Hematopoietic multipotent progenitor cell treated with erythropoietin and hydrocortisone succinate and interleukin-3 and kit ligand, for 17 days (in vitro differentiated cells): ENCODE results near the gene NHERF1.

Source experiments
- DNase-seq: peaks from one replicate; pipeline ENCODE4 v3.0.0-alpha.2; 2015; ENCODE audit warnings: low spot score

Gene NHERF1

DNA sequence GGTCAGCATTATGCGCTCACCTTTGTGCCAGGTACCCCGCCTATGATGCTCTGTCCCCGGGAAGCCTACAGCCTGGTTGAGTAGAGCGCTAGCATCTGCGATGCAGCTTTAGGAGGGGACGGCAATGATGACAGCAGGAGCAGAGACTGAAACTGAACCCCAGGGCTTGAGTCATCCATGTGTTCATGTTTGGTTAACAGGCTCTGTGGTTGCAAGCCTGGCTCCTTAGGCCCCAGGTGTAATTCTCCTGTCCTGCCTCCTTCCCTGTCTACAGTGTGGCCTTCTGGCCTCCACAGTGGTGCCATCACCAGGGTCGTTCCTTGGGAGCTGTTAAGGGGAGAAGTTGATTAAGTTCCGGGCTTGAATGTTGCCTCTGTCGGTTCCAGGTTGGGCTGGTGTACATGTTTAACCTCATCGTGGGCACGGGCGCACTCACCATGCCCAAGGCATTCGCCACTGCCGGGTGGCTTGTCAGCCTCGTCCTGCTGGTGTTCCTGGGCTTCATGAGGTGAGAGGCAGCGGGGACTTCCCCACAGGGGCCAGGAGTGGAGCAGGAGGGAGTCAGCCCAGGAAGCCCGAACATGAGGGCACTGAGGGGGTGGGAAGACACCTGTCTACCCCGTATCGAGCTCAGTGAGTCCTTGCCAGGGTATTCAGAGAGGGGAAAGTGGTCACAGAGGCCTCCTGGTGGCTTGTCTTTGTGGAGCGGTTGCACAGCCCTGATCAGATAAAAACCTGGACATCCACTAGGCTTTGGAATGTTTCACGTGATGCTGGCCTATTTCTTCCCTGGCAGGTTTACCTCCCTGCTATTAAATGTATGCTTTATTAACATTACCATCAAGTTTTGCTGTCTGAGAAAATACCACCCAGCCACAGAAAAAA lies 36.9 kb downstream of the NHERF1 start:
- no peak for DNase-seq

DNA sequence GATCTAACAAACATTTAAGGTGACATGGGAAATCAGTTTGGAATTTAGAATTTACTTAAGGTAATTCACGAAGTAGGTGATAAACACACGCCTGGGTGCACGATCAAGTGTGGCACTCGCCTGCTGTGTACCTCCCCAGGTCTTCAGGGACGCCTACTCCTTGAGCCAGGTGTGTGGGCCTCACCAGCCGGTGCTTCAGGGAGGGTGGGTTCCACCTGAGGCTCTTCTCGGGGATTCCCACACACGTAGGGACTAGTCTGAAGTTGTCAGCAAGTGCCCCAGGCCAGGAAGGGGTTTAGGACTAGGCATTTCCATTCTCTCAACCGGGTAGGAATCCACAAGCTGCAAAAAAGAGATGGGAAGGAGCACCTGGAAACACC lies 37.5 kb downstream of the NHERF1 start:
- DNase-seq = no peak

DNA sequence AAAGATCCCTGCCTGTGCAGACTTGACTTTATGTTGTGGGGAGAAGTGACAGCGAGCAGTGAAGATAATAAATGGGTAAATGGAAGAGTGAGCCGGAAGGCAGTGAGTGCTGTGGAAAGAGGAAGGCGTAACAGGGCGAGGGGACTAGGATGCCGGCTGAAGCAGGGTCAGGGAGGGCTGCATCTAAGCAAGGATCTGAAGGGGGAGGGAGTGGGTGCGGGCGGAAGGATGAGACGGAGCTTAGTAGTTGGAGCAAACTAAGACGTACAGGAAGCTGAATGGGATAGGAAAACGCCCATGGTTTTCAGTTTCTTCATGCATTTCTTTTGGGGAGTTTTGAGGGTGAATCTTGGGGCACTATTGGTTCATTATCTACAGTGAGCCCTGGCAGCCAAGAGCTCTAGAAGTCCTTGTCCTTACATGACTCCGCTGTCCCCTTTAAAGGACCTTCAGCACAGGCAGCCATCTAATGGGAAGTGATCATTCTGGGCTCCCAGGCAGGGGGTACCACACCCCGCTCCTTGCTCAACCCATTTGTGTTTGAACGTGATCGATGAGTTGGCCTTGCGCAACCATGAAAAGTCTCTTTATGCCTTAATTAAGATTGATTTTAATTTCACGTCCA lies 38.1 kb downstream of the NHERF1 start:
- DNase-seq = no peak

DNA sequence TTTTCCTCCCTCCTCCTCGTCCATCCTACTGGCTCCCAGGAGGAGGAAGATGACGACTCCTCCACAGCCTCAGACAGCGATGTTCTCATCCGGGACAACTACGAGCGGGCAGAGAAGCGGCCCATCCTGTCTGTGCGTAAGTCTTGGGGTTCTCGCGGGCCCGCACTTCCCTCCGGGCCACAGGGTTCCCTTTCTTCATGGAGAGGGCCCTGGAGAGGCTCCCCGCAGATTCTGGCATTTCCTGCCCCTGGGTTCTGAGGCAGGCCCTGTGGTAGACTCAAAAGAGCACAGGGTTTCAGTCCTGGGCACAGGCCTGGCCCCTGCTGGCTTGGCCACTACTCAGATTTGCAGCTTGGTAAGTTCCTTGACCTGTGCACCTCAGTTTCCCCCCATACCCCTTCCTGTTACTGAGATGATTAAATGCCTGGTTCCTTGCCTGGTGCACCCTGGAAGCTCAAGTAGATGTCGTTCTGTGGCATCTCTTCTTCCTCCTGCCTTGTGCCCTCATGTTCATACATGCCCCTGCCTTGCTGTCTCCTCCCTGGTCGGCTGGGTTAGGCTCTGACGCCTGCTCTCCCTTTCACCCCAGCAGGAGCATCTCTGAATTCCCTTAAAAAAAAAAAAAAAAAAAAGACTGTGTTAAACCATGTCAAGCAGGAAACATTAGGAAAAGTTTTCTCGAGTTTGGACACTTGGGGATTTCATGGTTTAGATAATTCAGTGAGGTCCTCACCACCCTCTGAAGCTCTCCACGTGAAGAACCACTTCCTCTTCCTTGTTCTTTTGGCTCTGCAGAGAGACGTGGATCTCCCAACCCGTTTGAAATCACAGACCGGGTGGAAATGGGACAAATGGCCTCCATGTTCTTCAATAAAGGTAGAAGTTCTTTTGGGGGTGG lies 42.0 kb downstream of the NHERF1 start:
- no peak for DNase-seq

DNA sequence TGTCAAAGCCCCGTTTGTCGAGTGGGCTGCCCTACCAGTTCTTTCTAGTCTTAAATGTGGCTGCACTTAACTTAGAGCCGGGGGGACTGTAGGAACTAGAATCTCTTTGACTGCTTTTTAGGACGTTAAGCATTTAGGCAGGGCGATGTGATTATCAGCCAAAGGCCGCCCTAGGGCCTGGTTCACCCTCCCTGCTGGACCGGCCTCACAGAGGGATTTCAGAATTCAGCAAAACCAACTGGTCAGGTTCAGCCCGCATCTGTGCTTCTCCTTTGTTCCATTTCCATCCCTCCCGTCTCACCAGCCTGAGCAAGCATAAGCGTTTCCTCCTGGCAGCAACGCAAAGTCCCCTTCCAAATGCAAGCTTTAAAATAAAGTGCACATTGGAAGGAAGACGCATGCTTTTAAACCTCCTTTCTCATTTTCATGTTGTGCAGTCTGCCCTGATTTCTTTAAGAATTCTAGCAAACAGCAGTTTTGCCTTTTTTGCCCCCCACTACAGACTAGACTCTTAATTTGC lies 44.2 kb downstream of the NHERF1 start:
- no peak for DNase-seq

DNA sequence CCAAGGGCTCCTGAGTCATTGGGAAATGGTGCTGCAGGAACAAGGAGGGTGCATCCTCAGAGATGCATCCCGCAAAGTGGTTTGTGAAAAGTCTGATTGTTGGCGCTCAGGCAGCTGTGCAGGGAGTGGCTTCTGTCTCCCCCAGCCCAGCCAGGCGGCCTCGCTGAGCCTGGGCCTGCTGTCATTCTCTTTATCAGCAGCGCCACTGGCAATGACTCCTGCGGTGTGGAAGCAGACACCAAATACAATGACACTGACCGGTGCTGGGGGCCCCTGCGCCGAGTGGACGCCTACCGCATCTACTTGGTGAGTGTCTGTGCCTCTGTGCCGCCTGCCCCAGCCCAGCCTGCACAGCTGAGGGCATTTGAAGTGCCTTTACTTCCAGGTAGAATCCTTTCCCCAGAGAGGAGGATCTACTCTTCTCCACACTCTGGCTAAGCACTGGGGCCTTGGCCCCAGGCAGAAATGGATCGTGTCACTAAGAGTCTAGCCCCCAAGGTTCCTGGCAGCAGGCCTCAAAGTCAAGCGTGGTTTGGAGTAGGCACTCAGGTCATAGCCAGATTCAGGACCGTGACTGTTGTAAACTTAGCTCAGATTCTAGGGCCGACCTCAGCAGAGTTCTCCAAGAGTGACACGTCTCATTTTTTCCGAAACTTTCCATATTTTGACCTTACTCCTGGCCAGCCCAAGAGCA lies 47.0 kb downstream of the NHERF1 start:
- no peak for DNase-seq

DNA sequence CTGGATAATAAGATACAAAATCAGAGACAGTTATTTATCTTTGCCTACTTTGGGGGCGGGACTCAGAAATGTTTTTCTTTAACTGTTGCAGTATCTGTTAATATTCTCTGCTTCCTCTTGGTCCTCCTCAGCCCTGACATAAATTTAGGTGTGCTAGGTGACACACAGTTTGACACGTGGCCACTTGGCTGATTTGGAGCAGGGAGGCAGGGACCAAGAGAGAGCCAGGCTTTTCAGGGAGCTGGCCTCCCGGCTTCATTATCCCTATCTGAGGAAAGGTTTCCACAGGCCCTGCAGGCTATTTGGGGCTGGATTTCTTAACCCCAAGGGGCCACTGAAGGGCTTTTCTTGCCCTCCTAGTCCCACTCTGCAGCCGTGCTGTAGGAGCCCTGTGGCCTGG lies 47.8 kb downstream of the NHERF1 start:
- no peak for DNase-seq

DNA sequence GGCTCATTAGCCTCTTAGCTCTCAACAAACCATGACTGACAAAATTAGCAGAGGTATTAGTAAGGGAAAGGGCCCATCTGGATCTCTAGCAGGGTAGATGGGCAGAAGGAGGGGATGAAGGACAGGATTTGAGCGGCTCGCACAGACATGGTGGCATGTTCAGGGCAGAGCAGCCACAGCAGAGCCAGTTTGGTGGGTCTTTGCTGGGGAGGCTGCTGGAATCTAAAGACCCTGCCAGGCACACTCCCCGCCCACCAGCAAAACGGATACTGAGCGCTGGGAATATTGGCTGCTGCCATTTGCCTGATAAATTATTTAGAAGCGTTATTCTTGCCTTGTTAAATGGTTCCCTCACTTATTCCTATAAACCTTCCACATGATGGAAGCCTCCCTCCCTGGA lies 48.4 kb downstream of the NHERF1 start:
- DNase-seq = no peak

DNA sequence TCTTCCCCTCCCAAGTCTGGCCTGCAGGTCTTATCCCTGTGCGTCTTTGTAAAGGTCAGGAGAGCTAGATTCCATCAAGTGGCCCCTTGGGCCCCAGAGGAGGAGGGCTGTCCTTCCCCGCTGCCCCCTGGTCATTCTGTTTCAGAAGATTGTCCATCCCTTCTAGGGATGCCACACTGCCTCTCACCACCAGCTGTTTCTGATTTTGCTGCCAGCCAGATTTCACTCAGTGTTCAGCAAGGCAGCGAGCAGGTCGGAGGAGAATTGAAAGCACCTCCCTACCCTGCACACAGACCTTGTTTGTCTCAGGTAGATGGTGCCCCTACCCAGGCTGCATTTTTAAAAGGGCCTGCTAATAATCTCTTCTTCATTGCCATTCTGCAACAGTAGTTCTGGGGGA lies 49.4 kb downstream of the NHERF1 start:
- no peak for DNase-seq

DNA sequence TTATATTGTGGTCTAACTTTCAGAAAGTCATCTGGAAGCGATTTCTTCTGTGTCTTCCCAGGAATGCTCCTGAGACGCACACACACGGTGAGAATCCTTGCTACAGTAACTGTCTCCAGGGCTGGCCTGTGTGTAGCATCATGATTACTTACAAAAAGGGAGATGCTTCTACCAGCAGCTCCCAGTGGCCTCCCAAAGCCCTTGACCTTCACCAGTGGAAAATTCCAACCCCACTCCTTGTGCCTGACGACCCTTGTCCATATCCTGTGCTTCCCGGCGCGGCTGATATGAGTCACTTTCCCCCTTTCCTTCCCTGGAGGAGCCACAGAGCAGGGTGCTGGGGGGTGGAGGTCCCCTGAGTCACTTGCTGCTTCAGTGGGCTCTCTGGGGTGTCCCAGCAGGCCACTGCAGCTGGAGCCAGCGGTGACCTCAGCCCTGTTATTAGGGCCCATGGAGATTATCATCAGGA lies 49.8 kb downstream of the NHERF1 start:
- DNase-seq = no peak

DNA sequence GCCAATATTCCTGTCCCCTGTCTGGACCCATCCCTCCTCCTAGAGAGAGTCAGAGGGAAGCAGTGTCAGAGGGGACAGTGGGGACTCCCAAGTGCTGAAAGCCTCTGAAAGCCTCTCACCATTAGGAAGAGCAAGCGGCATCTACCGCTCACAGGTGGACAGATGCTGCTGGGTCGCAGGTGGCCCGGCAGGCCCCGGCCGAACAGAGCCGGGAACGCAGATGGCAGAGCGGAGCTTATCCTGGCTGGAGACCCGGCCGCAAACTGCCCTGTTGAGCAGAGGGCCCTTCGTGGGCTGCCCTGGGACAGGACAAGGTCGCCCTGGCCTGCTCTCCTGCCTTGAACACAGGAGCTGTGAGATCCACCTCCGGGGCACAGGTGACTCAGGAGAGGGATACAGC lies 50.7 kb downstream of the NHERF1 start:
- no peak for DNase-seq

DNA sequence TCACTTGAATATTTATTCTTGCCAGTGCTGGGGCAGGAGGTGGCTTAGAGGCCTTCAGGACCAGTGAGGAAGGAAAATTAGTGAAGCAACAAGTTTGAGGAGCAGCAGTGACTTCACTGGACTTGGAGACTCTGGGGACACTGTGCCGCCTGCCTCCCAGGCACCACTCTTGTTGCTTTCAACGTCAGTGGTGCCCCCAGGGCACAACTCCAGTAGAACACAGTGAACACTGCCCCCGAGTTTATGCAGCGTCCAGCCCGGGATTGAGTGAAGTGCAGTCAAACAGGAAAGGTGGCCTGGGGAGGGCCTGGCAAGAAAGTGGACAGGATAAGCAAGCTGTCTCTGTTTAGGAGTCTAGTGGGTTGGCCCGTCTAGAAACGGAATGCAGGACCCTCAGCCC lies 52.1 kb downstream of the NHERF1 start:
- DNase-seq = no peak

DNA sequence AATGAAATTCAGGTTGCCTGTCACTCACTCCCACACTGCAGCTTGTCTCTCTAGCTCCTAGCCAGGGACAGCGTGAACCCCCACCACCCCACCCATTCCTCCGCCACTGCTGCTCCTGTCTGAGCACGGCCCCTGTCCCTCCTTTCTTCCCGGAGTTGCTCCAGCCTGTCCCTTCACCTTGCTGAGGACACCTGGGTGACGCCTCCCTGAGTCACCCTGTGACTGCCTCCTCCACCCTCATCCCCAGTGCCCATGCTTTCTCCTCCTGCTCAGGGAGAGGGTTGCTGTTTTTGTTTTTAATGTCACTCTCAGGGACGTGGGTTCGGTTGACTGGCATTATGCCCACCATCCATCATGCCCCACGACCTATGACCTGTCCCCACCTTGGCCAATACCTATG lies 53.5 kb downstream of the NHERF1 start:
- DNase-seq = no peak

DNA sequence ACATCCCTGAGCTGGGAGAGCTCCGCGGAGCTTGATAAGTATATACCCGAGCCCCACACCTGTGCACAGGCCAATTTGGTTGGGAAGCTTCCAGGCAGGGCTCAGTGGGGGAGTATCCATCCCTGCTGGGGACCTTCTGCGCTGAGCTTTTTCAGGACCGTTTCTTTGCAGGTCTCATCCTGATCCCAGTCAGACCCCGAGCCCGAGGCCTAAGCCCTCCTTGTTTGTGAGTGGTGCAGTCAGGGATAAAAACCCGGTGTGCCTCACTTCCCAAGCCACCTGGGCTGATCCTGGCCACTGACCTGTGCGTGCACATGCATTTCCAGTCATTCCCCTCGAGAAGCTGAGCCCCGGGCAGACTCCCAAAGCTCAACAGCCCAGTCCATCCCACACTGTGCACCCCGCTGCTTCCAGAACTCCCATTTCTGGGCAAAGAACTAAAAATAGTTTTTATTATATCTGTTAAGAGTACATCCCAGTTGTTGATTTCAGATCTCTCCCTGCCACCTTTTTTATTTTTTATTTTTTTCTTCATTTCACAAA lies 55.0 kb downstream of the NHERF1 start:
- DNase-seq = no peak

DNA sequence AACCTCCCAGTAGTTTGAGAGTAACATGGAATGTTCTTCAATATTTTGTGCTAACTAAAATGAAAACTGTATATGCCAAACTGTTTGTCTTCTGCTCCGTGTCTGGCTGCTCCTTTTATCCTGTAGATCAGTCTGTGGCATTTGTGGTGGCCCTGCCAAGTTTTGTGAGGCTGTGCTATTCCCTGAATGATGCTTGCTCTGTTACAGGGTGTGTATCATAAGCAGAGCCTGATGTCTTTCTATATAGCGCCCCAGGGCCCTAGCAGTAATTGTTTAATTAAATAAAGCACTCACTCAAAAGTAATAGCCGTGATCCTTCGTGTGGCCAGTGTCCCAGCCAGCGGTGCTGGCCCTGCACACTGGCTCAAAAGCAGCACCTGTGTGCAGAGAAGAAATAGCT lies 55.5 kb downstream of the NHERF1 start:
- no peak for DNase-seq

DNA sequence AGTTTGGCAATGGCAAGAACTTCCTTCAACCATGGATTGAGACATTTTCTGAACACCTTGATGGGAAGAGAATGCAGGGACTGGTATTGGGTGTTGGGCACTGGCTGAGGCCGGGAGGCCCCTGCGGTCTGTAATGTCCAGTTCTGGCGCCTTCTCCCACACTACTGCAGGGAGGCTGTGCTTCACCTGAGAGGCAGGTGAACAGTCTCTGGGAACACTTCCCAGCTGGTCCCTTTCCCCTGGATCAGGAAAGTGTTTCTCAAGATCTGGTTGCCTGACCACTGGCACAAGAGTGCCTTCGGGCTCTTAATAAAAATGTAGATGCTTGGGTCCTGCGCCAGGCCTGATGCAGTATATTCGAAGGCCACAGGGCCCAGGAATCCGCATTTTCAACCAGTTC lies 56.3 kb downstream of the NHERF1 start:
- no peak for DNase-seq

DNA sequence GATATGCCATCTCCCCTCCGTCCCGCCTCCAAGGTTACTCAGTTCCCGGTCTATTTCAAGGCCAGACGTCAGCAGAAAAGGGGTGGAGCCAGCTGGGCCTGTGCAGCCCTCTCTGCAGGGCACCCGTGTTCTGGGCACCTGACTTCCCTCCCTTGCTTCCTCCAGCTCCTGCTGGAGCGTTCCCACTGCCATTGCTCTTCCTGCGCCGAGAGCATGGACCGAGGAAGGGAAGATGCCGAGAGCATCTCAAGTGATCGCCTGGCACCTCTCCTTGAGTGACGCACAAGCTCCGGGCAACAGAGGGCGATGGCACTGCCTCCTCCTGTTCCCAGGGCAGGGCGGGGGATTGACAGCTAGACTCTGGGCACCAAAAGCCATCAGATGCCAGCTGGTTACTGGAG lies 57.2 kb downstream of the NHERF1 start:
- DNase-seq = no peak

DNA sequence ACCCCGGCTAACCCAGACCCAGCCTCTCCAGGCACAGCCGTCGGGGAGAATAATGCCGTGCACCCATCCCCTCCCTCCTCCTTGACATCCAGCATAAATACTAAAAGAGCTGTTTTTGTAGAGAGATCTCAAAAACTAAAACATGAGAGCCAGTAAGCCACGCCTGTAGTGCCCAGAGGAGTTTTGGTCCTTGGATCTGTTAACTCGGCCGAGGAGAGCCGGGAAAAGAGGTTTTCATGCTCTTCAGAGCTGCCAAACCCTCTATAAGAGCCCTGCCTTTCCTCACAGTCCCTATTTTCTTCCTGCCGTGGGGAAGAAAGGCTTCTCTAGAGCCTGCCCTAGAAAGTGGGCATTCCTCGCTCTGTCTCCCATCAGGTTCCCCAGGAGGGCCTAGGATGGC lies 57.9 kb downstream of the NHERF1 start:
- no peak for DNase-seq

DNA sequence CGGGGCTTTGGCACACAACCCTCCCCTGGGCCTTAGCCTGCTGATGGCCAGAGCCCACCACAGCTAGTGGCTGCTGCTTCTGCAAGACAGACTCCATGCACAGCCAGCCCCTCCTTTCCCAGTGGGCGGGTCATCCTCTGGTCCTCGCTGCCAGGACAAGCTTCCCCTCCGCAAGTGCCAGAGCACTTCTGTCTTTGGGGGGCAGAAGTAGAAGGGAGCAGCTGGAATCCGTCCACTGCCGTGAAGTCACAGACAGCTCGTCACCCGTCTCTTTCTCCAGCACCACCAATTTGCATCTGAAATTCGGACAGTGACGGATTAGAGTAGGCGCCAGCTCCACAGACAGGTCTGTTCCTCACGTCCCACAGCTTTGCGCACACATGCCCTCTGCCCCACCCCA lies 59.0 kb downstream of the NHERF1 start:
- DNase-seq = no peak

DNA sequence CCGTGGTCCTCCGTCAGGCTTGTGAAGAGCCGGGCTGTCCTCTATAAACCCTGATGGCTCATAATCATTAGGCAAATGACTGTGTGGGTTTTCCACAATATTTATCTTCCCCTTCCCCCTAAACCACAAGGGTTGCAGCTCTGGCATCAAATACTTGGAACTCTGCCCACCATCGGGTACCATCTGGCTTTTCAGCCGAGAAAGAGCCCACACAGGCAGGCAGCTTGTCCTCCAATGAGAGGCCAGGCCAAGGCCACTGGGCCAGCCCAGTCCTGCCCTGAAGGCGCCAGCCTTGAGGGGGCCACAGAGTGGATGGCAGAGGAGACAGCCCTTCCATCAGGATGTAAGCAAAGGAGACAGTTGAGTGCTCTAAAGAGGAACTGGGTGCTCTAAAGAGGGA lies 59.5 kb downstream of the NHERF1 start:
- DNase-seq = no peak

DNA sequence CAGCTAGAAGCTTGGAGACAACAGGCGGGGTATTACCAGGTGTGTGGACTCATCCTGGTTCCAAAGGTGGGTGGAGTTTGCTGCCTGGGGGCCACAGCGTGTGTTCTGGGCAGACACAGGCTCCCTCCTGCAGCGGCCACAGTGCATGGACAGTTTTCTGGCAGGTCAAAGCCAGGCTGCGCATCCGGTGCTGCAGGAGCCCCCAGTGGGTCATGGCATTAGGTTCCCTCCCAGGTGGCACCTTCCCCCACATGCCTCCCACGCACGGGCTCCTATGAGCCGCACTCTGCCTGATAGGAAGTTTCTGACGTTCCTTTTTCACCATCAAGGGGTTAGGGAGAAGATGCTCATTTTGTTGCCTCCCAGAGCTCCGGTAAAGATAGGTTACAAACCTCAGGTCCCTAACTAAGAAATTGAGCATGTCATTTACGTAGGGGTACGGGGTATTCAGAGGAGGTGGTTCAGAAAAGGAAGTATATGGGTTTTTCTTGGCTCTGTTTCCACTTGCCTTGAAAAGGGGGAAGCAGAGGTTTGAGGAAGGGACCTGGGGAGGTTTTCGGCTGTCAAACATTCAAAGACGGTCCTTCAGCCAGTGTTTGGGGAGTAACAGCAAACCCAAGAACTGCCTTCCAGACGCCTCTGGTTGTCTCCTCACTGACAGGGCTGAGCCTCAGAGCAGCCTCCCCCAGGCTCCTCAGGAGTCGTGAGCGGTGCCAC lies 60.4 kb downstream of the NHERF1 start:
- DNase-seq = no peak
